ENCODE data around the gene GNG2. TPM values are rescaled to one million over a fixed set of nuclear protein-coding genes. Genes with fewer than 3 reads are reported as not detected.
A peak's percentile ranks its signal among the peaks of the same experiment; 100 is the strongest.
"Not testable (repeated sequence)": the region's sequence is repeated elsewhere in the genome, so short reads cannot be mapped to it uniquely, and the experiment has no call there.

GNG2 gene
- total RNA-seq, 2 donors from 2014 or later, result 99.1 to 132 TPM

DNA sequence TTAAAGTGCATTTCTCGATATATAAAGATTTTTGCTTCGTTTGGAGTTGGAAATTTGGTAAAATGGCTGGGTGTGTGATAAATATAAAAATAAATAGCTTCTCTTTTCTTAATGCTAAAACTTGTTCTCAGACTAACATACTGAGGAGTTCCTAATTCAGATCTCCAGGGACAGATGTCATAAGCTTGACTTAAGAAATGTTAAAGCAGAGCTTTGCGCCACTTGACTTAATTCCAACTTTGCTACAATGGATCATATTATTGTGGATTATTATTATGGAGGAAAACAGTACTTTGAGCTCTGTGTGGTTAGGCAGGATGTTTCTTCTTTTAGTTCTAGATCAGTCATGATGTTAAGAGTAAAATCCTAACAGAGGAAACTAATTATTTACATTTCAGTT lies 33.8 kb downstream of the GNG2 start:
- Mint-ChIP-seq H3K36me3 (ENCODE audit: low read depth) (peaks cover 76% of the 10 kb centered on the region), H3K4me3 (no peak overlapping the region), H3K27ac (no peak overlapping the region), H3K9me3 (peaks cover 3% of the 10 kb centered on the region), H3K27me3 (no peaks in the 10 kb centered on the region), H3K4me1 (peaks cover 35% of the 10 kb centered on the region)
- no peak for ATAC-seq (replicated peaks)

DNA sequence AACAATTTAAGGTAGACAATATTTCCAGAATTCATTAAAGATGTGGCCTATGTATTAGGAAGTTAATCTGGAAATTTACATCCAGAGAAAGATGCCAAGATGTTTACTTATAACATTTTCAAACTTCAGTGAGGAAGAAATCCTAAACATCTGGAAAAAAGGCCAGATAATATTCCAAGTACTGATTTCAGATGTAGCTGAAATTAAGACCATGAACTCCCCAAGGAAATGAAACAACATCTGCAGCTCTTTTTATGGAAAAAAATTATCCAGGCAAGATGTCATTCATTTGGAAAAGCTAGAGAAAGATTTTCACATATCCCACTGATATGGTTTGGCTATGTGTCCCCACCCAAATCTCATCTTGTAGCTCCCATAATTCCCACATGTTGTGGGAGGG lies 35.0 kb downstream of the GNG2 start:
- no peak for ATAC-seq (replicated peaks)
- no peak overlapping the region for H3K4me3 Mint-ChIP-seq
- peaks cover 3% of the 10 kb centered on the region for H3K9me3 Mint-ChIP-seq
- H3K36me3 Mint-ChIP-seq (ENCODE audit: low read depth), result peaks cover 81% of the 10 kb centered on the region
- H3K27ac Mint-ChIP-seq, result no peak overlapping the region
- H3K27me3 Mint-ChIP-seq, result no peaks in the 10 kb centered on the region
- peaks cover 35% of the 10 kb centered on the region for H3K4me1 Mint-ChIP-seq

DNA sequence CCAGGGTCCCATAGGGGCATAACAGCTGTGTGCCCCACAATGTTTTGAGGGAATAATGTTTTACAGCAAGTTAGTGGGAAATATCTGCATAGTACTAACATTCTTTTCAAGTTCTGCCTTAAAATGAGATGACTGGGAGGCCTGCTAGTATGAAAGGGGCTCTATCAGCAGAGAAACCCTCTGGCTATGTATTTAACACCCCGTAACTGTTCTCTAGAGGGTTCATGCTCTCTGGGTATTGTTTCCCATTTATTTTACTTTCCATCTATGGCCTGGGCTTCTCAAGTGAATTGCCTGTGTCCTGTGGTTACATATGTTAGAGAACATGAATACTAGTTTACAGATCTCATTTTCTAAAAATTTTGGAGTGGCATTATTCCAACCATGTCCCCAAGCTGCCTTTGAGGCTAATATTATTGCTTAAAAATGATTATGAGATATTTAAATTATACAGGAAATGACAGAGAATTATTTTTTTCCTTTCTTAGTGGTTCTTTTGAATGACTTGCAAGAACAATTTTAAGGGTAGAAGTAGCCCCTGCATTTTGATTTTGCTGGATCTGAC lies 37.5 kb downstream of the GNG2 start:
- peaks cover 77% of the 10 kb centered on the region for H3K36me3 Mint-ChIP-seq (ENCODE audit: low read depth)

DNA sequence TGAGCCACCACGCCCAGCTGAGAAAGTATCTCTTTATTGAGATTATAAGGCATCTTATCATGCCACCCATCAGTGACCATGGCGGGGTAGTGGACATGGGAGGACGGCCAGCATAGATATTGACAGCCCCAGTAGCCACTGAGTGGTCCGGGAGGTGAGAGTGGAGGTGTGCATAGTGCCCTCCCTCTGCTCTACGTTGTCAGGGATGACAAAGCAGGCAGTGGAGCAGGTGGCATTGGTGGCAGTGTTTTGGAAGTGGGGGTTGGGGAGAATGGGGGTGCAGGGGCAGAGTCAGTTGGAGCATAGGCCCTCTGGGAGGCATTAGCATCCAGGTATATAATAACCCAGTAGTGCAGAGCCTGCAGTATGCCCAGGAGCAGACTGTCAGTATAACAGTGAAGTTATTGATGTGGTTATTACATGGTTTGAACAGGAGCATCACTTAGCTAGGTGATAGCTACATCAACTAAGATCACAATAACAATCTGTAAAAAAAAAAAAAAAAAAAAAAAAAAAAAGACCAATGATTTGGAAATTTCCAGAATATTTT lies 41.1 kb downstream of the GNG2 start:
- H3K9me3 Mint-ChIP-seq, result no peaks in the 10 kb centered on the region
- peaks cover 78% of the 10 kb centered on the region for H3K36me3 Mint-ChIP-seq (ENCODE audit: low read depth)
- no peaks in the 10 kb centered on the region for H3K27me3 Mint-ChIP-seq
- H3K27ac Mint-ChIP-seq, result peak overlapping the region; percentile 34
- H3K4me3 Mint-ChIP-seq, result no peak overlapping the region
- no peak for ATAC-seq (replicated peaks)
- H3K4me1 Mint-ChIP-seq, result peaks cover 41% of the 10 kb centered on the region

More for the DNA sequence above, 37.5 kb downstream of the GNG2 start:
- ATAC-seq (replicated peaks), result no peak
- H3K27me3 Mint-ChIP-seq, result no peaks in the 10 kb centered on the region
- peaks cover 3% of the 10 kb centered on the region for H3K9me3 Mint-ChIP-seq
- no peak overlapping the region for H3K4me3 Mint-ChIP-seq
- H3K4me1 Mint-ChIP-seq, result peaks cover 35% of the 10 kb centered on the region
- H3K27ac Mint-ChIP-seq, result peak overlapping the region; percentile 6

DNA sequence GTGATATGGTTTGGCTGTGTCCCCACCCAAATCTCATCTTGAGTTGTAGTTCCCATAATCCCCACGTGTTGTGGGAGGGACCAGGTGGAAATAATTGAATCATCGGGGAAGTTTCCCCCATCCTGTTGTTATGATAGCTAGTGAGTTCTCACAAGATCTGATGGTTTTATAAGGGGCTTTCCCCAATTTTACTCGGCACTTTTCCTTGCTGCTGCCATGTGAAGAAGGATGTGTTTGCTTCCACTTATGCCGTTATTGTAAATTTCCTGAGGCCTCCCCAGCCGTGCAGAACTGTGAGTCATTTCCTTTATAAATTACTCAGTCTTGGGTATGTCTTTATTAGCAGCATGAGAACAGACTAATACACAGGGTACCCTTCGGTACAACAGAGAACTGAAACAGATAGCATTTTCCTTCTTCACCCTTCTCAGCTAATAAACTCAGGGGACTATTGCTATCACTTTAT lies 45.3 kb downstream of the GNG2 start:
- H3K27ac Mint-ChIP-seq, result peak overlapping the region; percentile 92
- not testable (repeated sequence) for H3K9me3 Mint-ChIP-seq, H3K27me3 Mint-ChIP-seq
- peak overlapping the region; percentile 69 for H3K4me3 Mint-ChIP-seq
- H3K4me1 Mint-ChIP-seq, result peaks cover 28% of the 10 kb centered on the region
- H3K36me3 Mint-ChIP-seq (ENCODE audit: low read depth), result peaks cover 64% of the 10 kb centered on the region
- ATAC-seq (replicated peaks), result peak; percentile 89

DNA sequence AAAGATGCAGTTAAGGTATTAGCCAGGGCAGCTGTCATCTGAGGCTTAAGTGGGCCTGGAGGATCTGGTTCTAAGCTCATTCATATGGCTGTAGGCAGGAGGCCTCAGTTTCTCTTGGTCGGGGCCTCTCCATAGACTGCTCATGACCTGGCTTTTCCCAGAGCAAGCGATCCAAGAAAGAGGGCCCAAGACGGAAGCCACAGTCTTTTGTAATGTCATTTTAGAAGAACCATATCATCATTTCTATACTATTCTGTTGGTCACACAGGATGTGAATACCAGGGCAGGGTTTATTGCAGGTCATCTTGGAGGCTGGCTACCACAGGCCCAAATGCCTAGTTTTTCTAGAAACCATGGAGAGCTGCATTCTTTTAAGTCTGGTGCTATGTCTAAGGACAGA lies 47.7 kb downstream of the GNG2 start:
- Mint-ChIP-seq H3K4me1 (peaks cover 40% of the 10 kb centered on the region), H3K27me3 (no peaks in the 10 kb centered on the region), H3K4me3 (peak overlapping the region; percentile 41), H3K27ac (peak overlapping the region; percentile 80), H3K36me3 (ENCODE audit: low read depth) (peaks cover 64% of the 10 kb centered on the region), H3K9me3 (peaks cover 3% of the 10 kb centered on the region)
- peak; percentile 71 for ATAC-seq (replicated peaks)

DNA sequence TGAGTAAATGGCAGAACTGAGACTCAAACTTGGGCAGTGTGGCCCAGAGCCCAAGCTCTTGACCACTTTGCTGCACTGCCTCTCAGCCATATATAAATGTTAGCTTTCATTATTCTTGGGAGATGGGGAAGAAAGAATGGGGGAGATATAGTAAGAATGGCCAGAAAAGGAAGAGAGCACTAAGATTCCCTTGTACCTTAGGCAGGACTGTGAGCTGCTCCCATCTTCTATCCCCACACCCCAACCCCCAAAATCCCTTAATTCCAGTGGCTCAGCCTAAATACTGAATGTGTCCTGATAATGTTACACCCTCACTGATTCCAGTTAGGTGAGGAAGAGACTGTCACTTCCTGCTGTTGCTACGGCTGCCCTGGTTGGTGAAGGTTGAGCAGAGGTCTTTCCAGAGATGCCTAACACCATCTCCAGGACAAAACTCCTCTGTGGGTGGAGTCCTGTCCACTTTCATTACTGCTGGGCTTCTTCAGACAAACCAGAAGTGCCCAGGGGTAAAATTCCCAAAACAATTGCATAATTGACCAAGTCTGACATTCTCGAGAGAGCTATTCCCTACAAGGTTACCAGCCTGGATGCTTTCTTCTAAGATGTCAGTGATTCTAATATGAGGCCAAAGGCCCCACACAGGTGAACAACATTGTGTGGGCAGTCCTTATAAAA lies 51.8 kb downstream of the GNG2 start:
- peaks cover 50% of the 10 kb centered on the region for H3K4me1 Mint-ChIP-seq
- H3K4me3 Mint-ChIP-seq, result peak overlapping the region; percentile 31
- H3K27ac Mint-ChIP-seq, result peak overlapping the region; percentile 74
- H3K36me3 Mint-ChIP-seq (ENCODE audit: low read depth), result peaks cover 66% of the 10 kb centered on the region
- ATAC-seq (replicated peaks), result no peak
- no peaks in the 10 kb centered on the region for H3K27me3 Mint-ChIP-seq
- H3K9me3 Mint-ChIP-seq, result peaks cover 3% of the 10 kb centered on the region

DNA sequence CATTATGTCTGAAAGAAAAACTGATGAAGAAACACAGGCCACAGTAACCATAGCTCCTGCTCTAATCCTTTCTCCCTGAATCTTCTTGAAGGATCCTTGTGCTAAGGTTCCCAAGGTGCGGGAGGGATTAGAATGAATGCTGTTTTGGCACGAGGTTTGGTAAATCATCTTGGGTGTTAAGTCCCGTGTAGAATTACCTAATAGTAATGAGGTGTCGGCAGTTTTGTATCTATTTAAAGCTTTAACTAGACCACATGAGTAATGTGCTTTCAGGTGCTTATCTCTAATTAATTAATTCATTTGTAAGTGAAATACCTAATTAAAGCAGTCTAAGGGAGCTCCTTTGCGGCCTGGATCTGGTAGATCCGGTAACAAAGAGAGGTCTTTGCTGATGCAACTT lies 53.9 kb downstream of the GNG2 start:
- Mint-ChIP-seq H3K36me3 (ENCODE audit: low read depth) (peaks cover 70% of the 10 kb centered on the region), H3K4me1 (peaks cover 45% of the 10 kb centered on the region), H3K4me3 (no peak overlapping the region), H3K9me3 (no peaks in the 10 kb centered on the region), H3K27ac (no peak overlapping the region), H3K27me3 (no peaks in the 10 kb centered on the region)
- ATAC-seq (replicated peaks), result no peak

DNA sequence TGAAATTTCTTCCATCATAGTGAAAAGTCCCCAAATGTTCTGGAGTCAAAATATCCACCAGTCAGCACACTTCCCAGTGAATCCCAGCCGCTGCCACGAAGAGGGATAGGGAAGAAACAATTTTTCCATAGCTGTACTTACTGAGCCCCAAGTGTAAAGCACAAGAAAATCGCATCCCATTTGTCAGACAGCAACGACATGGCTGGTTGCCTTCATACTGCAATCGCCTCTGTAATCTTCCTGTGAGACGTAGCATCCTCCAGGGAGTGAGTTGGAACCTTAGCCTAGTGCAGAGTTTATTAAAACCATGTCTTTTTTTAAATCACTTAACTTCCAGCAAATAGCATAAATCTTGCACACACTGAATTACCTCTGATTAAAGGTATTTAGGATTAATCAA lies 56.8 kb downstream of the GNG2 start:
- no peak for ATAC-seq (replicated peaks)
- Mint-ChIP-seq H3K4me1 (peaks cover 29% of the 10 kb centered on the region), H3K4me3 (no peak overlapping the region), H3K9me3 (no peaks in the 10 kb centered on the region), H3K36me3 (ENCODE audit: low read depth) (peaks cover 65% of the 10 kb centered on the region), H3K27ac (no peak overlapping the region), H3K27me3 (no peaks in the 10 kb centered on the region)

DNA sequence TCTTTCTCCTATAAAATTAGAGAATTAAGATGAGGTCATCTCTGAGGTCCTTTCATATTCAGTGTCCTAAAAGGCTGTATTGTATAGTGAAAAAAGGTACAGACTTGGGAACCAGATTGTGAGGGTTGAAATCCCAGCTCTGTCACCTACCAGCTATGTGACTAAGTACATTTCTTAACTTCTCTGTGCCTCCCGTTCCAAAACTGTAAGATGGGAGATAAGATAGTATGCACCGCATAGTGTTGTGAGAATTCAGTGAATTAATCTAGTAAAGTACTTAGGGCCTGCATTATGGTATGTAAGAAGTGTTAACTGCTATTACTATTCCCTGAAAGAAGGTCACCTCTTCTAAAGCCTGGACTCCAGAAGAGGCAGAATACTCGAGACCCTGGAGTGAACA lies 60.6 kb downstream of the GNG2 start:
- no peak for ATAC-seq (replicated peaks)
- Mint-ChIP-seq H3K36me3 (ENCODE audit: low read depth) (peaks cover 48% of the 10 kb centered on the region), H3K4me1 (peaks cover 13% of the 10 kb centered on the region), H3K27ac (no peak overlapping the region), H3K4me3 (no peak overlapping the region), H3K9me3 (no peaks in the 10 kb centered on the region), H3K27me3 (no peaks in the 10 kb centered on the region)

DNA sequence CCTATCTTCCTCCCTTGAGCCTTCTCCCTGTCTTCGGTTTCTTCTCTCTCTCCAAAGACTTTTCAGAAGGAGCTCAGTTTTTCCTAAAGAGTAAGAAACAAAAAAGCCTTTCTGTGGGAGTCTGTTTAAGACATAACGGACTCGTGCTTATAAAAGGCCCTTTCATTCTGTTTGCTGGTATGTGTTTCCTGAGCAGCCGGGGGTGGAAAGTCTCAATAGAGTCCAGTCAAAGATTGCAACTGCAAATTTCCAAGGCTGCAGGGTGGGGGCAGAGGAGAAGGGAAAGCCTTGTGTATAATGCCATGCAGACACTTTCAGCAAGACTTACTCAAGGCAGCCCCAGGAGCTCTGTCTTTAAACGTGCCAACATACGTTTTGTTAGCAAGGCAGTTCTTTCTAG lies 62.2 kb downstream of the GNG2 start:
- Mint-ChIP-seq H3K9me3 (no peaks in the 10 kb centered on the region), H3K4me3 (no peak overlapping the region), H3K36me3 (ENCODE audit: low read depth) (peaks cover 46% of the 10 kb centered on the region), H3K4me1 (peaks cover 16% of the 10 kb centered on the region), H3K27ac (peak overlapping the region; percentile 7), H3K27me3 (no peaks in the 10 kb centered on the region)
- no peak for ATAC-seq (replicated peaks)

DNA sequence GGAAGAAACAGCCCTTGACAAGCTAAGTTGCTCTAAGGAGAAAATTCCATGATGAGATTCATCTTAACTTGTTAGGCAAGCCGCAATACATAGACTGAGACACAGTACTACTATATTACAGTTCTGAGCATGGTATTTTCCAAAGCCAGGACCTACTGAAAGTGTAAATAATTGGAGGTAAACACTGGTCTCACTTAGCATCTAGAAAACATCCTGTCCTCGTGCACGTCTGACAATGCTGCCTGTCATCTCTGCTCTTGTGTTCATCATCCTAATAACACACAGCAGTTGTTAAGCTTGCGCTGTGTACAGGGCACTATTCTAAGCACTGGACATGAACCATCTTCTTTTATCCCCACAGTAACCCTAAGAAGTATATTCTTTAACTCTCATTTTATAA lies 64.2 kb downstream of the GNG2 start:
- no peaks in the 10 kb centered on the region for H3K27me3 Mint-ChIP-seq
- no peak for ATAC-seq (replicated peaks)
- peaks cover 13% of the 10 kb centered on the region for H3K4me1 Mint-ChIP-seq
- H3K4me3 Mint-ChIP-seq, result no peak overlapping the region
- peaks cover 49% of the 10 kb centered on the region for H3K36me3 Mint-ChIP-seq (ENCODE audit: low read depth)
- H3K27ac Mint-ChIP-seq, result no peak overlapping the region
- no peaks in the 10 kb centered on the region for H3K9me3 Mint-ChIP-seq

DNA sequence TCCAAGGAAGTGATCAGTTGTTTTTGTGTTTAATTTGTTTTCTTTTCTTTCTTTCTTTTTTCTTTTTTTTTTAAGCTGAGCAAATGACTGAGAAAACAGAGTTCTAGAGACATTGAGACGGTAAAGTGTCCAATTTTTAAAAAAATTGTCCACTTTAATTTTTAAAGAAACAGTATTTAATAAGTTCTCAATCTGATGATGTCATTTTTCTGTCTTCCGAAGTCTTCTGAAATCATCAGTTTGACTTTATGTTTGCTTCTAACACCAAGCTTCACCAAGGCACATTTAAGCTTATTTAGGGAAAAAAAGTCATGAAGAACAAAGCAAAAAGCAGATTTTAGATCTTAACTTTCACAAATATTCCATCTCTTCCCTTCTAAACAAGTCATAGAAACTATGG lies 65.6 kb downstream of the GNG2 start:
- H3K9me3 Mint-ChIP-seq, result peaks cover 4% of the 10 kb centered on the region
- H3K36me3 Mint-ChIP-seq (ENCODE audit: low read depth), result peaks cover 54% of the 10 kb centered on the region
- H3K4me1 Mint-ChIP-seq, result peaks cover 20% of the 10 kb centered on the region
- H3K4me3 Mint-ChIP-seq, result no peak overlapping the region
- no peak for ATAC-seq (replicated peaks)
- H3K27me3 Mint-ChIP-seq, result no peaks in the 10 kb centered on the region
- H3K27ac Mint-ChIP-seq, result peak overlapping the region; percentile 55

DNA sequence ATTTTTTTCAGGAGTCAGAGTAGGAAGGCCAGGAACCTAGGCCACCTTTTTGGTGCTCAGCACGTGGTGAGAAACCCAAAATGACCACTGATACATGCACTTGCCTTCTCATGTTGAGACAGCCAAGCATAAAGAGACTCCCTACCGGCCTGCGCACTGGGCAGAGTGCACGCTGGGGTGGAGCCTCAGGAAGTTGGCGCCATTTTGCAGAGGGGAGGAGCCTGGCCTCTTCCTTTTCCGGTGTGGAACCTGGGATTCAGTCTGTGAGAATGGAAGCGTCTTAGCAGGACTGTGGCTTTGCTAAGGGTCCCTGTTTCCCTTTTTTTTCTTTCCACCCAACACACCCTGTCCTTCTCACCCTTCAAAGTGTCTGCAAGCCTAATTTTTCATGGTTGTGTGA lies 66.0 kb downstream of the GNG2 start:
- Mint-ChIP-seq H3K4me1 (peaks cover 25% of the 10 kb centered on the region), H3K27ac (peak overlapping the region; percentile 55), H3K27me3 (no peaks in the 10 kb centered on the region), H3K36me3 (ENCODE audit: low read depth) (peaks cover 58% of the 10 kb centered on the region), H3K4me3 (no peak overlapping the region), H3K9me3 (peaks cover 4% of the 10 kb centered on the region)
- no peak for ATAC-seq (replicated peaks)

DNA sequence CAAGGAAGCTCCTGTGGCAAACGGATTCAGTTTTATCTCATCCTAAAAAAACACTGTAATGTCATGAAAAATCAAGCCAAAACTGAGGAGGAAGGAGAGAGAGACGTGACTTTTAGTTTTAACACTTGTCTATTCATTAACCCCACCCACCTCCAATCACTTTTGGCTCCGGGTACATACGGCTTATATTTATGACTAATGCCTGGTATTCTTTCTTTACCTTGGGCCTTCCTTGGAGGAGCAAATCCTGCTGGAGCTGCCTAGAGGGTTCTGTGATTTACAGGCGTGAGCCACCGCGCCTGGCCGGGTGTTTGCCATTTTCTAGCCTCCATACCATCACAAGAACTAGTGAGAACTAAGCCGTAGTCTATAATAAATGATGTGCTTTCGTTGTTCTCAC lies 68.2 kb downstream of the GNG2 start:
- no peaks in the 10 kb centered on the region for H3K27me3 Mint-ChIP-seq

More for the DNA sequence above, 68.2 kb downstream of the GNG2 start:
- no peak for ATAC-seq (replicated peaks)
- H3K4me3 Mint-ChIP-seq, result no peak overlapping the region
- peaks cover 25% of the 10 kb centered on the region for H3K4me1 Mint-ChIP-seq
- no peak overlapping the region for H3K27ac Mint-ChIP-seq
- H3K36me3 Mint-ChIP-seq (ENCODE audit: low read depth), result peaks cover 72% of the 10 kb centered on the region
- peaks cover 4% of the 10 kb centered on the region for H3K9me3 Mint-ChIP-seq
